HG02623 (cell line): ENCODE measurements around the gene RAB6A.
"Not testable (repeated sequence)": the region's sequence is repeated elsewhere in the genome, so short reads cannot be mapped to it uniquely, and the experiment has no call there.

Source experiments
- ATAC-seq: cut with Tn5 transposase; IDR thresholded peaks from one replicate; pipeline ENCODE4 v1.9.1; 2021; ENCODE audit warnings: moderate library complexity; ENCODE audit not compliant: unreplicated experiment

The RAB6A gene

GRCh38 chr11:73760679-73761402 is at the start of gene RAB6A:
Gene RAB6A (minus strand): TSS chr11:73761074. CDS start chr11:73760635, 439 bp downstream.
- peak; percentile 89 for ATAC-seq

DNA sequence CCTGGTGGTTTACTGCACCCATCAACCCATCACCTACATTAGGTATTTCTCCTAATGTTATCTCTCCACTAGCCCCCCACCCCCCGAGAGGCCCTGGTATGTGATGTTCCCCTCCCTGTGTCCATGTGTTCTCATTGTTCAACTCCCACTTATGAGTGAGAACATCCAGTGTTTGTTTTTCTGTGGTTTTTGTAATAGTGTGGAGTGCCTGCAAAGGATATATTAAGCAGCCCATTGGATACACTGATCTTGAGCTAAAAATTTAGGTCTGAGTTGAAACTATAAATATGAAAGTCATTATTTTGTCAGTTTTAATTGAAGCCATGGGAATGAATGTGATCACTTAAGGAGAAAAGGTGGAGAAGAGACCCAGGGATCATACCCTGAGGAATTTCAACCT is 49.8 kb upstream of the RAB6A start:
- no peak for ATAC-seq

- ATAC-seq: no peak
Measured at GRCh38 chr11:73808052-73808451, 47.2 kb upstream of the RAB6A start.

GRCh38 chr11:73804712-73805111 is 43.8 kb upstream of the RAB6A start:
- ATAC-seq: no peak

- no peak for ATAC-seq
Measured at GRCh38 chr11:73801136-73801535, 40.3 kb upstream of the RAB6A start.

- ATAC-seq: no peak
Measured at GRCh38 chr11:73800276-73800806, 39.5 kb upstream of the RAB6A start.

- no peak for ATAC-seq
Measured at GRCh38 chr11:73797457-73797856, 36.6 kb upstream of the RAB6A start.

- ATAC-seq: no peak
Measured at GRCh38 chr11:73795925-73796632, 35.2 kb upstream of the RAB6A start.

DNA sequence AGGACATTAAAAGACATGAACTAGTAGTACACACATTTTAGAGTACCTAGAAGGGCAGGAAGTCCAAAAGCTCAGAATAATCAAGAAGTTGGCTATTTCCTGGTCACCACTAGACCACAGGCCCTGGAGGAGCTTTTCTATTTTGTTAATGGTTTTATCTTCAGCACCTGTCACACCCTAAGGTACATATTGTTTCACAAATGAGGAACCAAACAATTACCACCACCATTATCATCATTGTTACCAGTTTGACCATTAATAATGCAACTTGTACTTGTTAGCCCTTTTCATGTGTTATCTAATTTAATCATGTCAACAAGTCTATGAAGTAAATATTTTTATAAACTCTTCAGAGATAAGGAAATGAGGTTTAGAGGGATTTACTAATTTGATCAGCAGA is 31.7 kb upstream of the RAB6A start:
- ATAC-seq: no peak

GRCh38 chr11:73789279-73789670 is 28.4 kb upstream of the RAB6A start:
- no peak for ATAC-seq

DNA sequence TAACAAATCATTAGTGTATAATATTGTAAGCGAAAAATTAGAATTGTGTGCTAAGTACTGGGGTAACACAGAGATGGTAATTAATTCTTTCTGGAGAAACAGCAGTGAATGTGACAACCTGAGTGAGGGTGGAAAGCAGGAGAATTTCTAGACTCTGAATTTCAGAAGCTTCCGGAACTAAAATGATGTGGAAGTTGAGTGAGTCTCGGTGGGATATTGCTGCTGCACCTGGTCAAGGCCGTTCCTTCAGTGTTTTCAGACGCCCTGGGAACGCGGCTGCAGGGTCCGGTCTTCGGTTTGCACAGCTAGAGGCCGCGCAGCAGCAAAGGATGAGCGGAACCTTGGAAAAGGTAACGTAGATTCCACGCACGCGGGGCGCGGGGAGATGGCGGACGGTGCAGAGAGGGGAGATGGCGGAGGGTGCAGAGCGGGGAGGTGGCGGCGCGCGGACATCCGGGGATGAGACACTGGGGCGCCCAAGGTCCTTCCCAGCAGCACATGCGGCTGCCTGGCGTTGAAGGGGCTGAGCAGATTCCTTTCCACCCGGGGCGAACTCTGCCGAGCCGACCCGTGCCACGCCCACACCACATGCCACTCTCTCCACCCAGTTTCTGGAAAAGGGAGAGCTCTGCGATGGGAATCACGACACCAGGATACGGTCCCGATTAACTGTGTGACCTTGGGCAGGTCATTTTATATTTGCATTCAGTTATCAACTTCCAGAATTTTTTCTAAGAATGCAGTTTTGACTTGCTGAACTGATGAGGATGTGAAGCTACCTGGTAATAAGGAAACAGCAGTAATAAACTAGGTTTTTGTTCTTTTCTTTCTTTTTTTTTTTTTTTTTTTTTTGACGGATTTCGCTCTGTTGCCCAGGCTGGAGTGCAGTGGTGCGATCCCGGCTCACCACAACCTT is 27.0 kb upstream of the RAB6A start, which contains the start of gene MRPL48:
MRPL48 (plus strand) TSS at position 232 of the 916 bp plus-strand sequence; CDS start at position 330, 98 bp downstream.
- ATAC-seq: peak; percentile 90

DNA sequence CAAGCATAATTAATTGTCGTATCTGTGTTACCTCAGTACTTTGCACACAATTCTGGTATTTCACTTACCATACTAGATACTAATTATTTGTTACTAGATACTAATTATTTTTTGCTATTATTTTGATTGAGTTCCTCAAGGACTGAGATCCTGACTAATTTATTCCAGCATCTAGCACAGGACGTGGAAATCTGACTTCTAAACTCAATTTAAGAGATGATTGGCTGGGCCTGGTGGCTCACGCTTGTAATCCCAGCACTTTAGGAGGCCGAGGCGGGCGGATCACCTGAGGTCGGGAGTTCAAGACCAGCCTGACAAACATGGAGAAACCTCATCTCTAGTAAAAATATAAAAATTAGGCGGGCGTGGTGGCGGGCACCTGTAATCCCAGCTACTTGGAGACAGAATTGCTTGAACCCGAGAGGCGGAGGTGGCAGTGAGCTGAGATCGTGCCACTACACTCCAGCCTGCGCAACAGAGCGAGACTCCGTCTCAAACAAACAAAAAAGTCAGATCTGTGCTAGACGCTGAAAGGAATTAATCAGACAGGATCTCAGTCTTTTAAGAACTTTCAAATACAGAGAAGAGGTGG is 26.3 kb upstream of the RAB6A start:
- no peak for ATAC-seq

- not testable (repeated sequence) for ATAC-seq
Measured at GRCh38 chr11:73785467-73785866, 24.6 kb upstream of the RAB6A start.

DNA sequence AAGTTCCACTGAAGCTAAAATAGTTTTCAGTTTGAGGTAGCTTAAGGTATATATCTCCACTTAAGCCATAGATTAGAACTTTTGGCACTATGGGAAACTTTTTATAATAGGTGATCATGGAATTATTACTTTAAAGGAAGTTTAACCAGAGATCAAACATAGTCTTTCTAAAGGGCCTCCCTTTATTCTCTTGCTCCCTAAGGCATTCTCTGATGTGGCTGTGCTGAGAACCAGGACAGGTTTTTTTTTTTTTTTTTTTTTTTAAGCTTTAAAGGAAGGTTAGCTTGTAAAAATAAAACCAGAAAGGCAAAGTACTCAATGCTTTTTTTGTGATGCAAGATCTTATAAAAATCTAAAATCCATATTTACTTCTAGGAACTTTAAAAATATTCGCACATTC is 23.9 kb upstream of the RAB6A start:
- no peak for ATAC-seq

- no peak for ATAC-seq
Measured at GRCh38 chr11:73784080-73784634, 23.3 kb upstream of the RAB6A start.

GRCh38 chr11:73783483-73784020 is 22.7 kb upstream of the RAB6A start:
- ATAC-seq: no peak

DNA sequence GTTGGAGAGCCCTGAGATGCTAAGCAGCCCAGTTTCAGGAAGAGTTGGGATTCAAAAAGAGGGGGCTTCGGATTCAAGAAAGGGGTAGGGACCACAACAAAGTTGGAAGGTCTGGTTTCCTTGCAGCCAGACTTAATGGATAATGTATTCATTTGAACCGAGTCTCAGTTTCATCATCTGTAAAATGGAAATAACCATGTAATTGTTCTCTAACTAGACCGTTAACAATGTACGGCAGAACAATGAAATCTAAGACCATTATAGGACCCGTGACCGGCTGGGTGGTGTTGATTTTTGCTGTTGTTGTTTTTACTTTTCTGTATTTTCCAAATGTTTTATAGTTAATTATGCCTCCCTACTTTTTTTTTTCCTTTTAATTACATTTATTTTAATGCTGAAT is 20.4 kb upstream of the RAB6A start:
- no peak for ATAC-seq

- peak; percentile 99 for ATAC-seq
Measured at GRCh38 chr11:73779084-73779902, 18.4 kb upstream of the RAB6A start.

- not testable (repeated sequence) for ATAC-seq
Measured at GRCh38 chr11:73770811-73771210, 9.9 kb upstream of the RAB6A start.
